GM18873 (cell line): Measurements from ENCODE around the gene PFN3.

Experiments
- ATAC-seq: cut with Tn5 transposase; IDR thresholded peaks from one replicate; pipeline ENCODE4 v1.9.1; 2021; ENCODE audit warnings: mild to moderate bottlenecking, moderate library complexity, moderate number of reproducible peaks; ENCODE audit not compliant: unreplicated experiment, low FRiP score

PFN3 gene

GRCh38 chr5:177397875-177398390 lies 2.5 kb downstream of the PFN3 start:
- no peak for ATAC-seq

- no peak for ATAC-seq
These were observed 3.7 kb downstream of the PFN3 start for GRCh38 chr5:177396807-177397206.

GRCh38 chr5:177396078-177396477 lies 4.4 kb downstream of the PFN3 start:
- no peak for ATAC-seq

DNA sequence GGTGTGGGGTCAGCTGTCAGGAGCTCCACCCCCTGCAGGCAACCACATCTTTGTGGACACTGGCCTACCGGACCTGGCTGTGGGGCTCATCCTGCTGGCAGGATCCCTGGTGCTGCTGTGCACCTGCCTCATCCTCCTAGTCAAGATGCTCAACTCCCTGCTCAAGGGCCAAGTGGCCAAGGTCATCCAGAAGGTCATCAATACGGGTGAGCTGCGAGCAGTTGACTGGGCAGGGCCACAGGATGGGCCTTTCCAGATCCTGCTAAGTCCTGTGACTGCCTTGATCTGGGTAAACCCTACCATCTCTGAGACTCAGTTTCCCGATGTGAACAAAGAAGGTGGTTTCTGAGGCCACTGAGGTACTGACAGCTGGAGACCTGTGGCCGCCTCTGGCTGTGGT lies 6.5 kb downstream of the PFN3 start:
- no peak for ATAC-seq

DNA sequence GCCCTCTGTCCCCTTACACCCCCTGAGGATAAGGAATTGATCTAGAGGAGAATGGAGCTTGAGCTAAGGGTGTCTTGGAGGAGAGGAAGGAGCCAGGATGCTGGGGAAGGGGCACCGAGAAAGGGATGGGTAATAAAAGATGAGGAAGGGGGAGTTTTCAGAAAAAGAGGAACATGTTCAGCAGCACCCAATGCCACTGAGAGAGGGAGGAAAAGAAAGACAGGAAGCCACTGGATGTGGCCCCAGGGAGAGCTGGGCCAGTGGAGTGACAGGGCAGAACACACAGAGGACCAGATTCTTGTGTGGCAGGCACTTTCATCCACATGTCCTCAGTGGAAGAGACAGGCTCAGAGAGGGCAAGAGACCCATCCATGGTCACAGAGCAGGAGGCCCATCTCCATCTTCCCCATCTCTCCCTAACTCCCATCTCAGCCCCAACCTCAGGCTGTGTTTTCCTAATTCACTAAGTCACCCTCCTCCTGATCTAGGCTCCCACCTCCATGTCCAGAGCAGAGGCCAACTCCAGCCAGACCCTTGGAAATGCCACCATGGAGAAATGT lies 7.2 kb downstream of the PFN3 start:
- no peak for ATAC-seq

DNA sequence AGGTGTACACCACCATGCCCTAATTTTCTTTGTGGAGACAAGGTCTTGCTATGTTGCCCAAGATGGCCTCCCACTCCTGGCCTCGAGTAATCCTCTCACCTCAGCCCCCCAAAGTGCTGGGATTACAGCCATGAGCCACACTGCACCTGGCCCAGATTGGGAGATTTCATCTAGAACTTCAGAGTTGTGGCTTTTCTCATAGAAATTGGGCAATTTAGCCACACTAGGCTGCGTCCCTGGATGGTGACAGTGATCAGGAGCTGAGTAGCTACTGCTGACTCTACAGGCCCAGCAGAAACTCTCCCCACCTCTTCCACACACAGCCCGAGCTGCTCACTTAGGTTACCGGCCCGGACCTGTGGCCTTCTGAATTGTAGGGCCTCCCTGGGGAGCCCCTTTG lies 7.7 kb downstream of the PFN3 start:
- no peak for ATAC-seq

DNA sequence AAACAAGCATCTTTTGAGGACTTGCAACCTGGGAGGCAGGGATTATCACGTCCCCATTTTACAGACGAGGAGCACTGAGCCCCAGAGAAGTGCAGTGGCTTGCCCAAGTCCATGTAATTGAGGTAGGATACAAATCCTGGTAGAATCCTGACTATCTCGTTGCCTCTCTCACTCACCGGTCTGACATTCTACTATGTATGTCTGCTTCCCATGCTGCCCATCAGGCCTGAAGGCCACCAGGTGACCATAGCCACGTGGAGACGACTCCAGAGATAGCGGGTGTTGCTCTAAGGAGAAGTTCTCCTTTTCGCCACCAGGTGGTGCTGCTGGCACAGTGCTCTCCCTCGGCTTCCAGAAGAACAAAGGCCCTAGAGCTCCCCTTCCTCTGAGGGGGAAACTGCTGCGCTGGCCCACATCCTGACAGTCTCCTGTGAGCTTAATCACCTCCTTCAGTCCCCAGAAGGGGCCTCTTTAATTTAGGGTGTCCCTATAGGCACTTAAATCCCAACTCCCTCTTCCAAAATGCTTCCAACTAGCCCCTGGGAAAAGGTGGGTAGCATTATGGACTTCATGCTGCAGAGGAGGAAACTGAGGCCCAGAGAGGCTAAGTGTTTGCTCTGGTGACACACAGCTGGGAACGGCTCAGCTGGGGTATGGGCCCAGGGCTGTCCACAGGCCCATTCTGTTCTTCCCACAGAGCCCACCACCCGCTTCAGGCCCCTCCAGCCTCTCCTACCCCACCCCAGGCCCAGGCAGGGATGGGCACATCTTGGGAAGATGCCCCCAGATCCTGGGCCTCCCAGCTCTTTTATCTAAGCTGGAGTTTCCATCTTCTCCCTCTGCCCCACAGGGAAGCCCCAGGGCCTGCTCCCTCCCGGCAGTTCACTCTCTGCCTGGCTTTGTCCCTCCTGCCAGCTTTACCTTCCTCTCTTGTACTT lies 9.8 kb downstream of the PFN3 start:
- ATAC-seq: no peak

- peak; percentile 67 for ATAC-seq
These were observed 11.0 kb downstream of the PFN3 start for GRCh38 chr5:177389241-177390169.

DNA sequence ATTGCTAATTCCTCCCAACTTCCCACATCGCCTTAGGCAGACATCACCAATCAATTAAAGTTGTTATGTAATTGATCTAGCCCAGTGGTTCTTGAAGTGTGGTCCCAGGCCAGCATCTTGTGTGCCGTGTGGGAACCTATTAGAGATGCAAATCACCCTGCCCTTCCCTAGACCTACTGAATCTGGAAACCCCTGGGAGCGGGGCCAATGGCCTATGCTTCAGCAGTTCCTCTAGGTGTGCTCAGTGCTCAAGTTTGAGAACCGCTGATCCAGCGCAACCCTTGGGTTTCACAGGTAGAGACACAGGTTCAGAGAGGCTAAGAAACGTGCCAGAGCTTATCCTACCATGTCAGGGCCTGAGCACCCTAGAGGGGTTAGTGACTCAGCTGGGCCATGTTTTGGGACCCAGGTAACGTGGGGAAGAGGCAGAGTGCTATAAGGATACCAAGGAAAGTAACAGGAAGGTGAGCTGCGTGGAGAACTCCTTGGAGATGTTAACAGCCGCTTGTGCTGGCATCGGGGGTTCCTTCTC lies 11.9 kb downstream of the PFN3 start:
- ATAC-seq: no peak

DNA sequence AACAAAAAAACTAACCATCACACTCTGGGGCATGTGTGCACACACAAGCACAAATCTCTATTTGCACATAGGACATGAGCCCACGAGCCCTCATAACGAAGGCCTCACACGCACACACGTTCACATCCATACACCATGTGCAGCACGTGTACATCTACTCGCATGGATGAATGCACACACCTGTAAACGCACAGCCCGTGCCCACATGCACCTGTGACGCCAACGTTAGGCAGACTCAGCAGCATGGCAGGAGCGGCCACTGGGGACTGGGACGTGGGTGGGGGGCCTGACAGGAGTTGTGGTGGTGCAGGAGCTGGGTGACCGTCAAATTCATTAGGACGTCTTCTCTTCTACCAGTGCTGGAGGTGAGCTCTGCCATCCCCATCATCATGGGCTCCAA lies 13.1 kb downstream of the PFN3 start:
- no peak for ATAC-seq

DNA sequence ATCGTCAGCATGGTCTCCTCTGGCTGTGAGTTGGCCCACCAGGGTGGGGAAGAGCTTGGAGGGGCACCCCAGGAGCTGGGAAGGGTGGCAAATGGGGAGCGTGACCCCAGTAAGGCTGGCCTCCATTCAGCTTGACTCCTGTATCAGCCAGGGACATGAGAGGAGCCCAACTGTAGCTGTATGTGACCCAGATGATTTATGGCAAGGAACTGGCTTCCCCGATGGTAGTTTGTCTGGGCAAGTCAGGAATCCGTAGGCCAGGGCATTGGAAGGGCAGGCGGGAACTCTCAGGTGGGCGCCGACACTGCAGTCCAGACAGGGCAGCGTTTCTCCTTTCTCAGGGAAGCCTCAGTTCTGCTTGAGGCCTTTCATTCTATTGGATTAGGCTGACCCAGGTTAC lies 13.9 kb downstream of the PFN3 start:
- no peak for ATAC-seq

DNA sequence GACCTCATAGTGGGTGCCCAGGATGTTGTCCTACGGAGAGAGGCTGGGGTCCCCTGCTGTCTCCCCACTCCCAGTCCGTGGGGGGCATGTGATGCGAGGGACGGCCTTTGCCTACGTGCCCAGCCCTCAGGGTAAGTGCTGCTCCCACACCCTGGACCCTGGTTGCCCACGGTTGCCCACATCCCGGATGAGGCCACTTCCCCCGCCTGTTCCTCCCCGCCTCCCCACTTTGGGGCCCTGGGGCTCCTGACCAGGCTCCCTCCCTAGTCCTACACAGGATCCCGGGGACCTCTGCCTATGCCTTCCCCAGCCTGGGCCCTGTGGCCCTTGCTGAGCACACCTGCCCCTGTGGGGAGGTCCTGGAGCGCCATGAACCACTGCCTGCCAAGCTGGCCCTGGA lies 14.7 kb downstream of the PFN3 start:
- ATAC-seq: no peak

GRCh38 chr5:177384134-177384533 lies 16.3 kb downstream of the PFN3 start, which contains the start of gene SLC34A1:
Gene SLC34A1, plus strand, starts transcription at chr5:177384434. Its CDS starts 1,308 bp downstream, at chr5:177385742.
- no peak for ATAC-seq

GRCh38 chr5:177383181-177383580 lies 17.3 kb downstream of the PFN3 start:
- ATAC-seq: no peak

DNA sequence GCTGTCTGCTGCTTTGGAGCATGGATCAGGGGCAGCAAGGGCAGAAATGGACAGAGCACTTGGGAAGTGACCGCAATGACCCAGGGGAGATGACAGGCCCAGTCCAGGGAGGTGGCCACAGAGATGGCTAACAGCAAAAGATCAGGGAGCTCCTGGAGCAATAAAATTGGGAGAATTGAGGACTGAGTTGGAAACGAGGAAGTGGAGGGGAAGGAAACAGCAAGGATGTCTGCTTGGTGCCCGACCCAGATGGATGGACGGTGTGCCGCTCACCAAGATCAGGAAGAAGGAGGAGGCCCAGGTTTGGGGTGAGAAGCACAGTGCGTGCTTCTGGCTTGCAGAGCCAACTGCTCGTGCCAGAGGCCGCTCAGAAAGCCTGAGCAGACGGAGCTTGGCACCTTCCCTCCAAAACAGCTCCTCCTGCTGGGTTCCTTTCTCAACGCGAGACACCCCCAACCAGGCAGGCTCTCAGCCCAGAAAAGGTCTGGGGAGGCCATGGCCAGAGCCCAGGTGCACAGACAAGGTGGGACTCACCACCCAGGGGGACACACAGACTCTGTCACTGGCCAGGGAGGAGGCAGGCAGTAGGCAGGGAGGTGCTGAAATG lies 17.9 kb downstream of the PFN3 start:
- ATAC-seq: no peak

DNA sequence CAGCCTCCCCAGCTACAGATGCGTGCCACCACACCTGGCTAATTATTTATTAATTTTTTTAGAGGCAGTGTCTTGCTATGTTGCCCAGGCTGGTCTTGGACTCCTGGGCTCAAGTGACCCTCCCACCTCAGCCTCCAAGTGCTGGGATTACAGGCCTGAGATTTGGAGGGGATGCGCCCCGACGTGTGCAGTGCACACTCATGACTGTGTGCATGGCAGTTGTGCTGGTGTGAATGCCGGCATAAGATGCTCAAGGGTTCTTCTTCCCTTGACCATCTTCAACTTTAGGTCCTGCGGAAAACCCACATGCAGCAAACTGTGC lies 19.7 kb downstream of the PFN3 start:
- no peak for ATAC-seq

GRCh38 chr5:177378884-177379883 lies 21.3 kb downstream of the PFN3 start:
- ATAC-seq: no peak

DNA sequence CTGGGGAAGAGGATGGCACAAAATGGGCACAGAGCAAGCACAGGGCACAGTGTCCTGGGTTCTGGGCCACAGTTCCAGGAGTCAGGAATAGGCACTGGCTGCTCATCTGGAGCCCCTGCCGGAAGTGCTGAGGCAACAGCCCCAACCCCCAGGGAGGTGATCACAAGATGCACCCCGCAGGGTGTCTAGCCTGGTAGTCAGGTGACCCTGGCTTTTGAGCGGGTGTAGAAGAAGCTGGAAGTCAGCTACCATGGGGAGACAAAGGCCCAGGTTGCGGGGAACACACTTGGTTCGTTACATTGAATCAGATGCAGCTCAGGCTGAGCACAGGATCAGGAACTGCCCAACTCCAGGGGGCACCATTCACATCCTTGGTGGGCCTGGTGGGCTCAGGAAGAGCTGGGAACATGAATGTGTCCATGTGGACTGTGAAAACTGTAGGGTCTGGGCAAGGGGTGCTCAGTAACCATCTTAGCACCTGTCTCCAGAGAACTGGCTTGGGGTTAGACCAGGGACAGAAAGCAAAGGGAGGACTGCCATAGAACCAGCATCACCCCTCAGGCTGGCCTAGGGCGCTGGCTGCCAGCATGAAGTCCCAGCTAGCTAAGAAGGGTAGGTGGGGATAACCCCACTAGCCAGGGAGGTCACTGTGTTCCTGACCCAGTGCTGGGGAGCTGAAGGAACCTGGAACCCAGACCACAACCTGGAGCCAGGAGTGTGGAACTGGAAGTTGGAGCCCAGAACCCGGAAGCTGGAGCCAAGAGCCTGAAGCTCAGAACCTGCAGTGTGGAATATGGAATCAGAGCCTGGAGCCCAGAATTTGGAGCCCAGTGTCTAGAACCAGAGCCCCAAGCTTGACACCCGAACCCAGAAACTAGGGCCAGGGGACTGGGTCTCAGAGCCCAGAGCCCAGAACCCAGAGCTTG lies 22.3 kb downstream of the PFN3 start:
- no peak for ATAC-seq
